GM23338 (cell line): ENCODE results near the gene MOCOS.

Experiments used
- CREB1 ChIP-seq: fragments of 250-450 bp; sonication (Bioruptor Pico); IDR thresholded peaks from 2 replicates; pipeline ENCODE4 v1.5.0; 2020; ENCODE audit warnings: low read depth, mild to moderate bottlenecking, moderate library complexity
- CTCF ChIP-seq, 2 experiments: fragments of 200-600 bp in 1 of 2; sonication (generic) in 1 of 2; conservative IDR thresholded peaks; 2 replicates each; pipeline versions ENCODE4 v1.5.1 to v1.6.1; 2016 to 2017; ENCODE audit warnings: antibody characterized with exemption in 2 of 2, low read depth in 2 of 2, mild to moderate bottlenecking in 2 of 2, moderate library complexity in 1 of 2
- ETS1 ChIP-seq: IDR thresholded peaks from 2 replicates; pipeline ENCODE4 v1.6.1; 2016; ENCODE audit warnings: antibody characterized with exemption
- EZH2 ChIP-seq: fragments of 200-600 bp; sonication (generic); IDR thresholded peaks from one replicate; pipeline ENCODE4 v1.8.0; 2017; ENCODE audit warnings: antibody characterized with exemption, mild to moderate bottlenecking, low read depth; ENCODE audit not compliant: unreplicated experiment
- EZH2phosphoT487 ChIP-seq: fragments of 200-600 bp; sonication (generic); IDR thresholded peaks from one replicate; pipeline ENCODE4 v1.8.1; 2018; ENCODE audit warnings: antibody characterized with exemption; ENCODE audit not compliant: unreplicated experiment
- POLR2AphosphoS5 ChIP-seq: IDR thresholded peaks from 2 replicates; pipeline ENCODE4 v1.6.1; 2016; ENCODE audit warnings: antibody characterized with exemption, low read depth
- REST ChIP-seq: IDR thresholded peaks from one replicate; pipeline ENCODE4 v1.6.1; 2018; ENCODE audit warnings: antibody characterized with exemption; ENCODE audit not compliant: unreplicated experiment
- STAT1 ChIP-seq: IDR thresholded peaks from one replicate; pipeline ENCODE4 v1.6.1; 2016; ENCODE audit warnings: antibody characterized with exemption; ENCODE audit not compliant: unreplicated experiment

GRCh38 chr18:36176711-36177110, 10.6 kb upstream of the MOCOS start:
- TF ChIP-seq CTCF (conservative IDR thresholded peaks at IDR 0.05; ENCODE audit: low read depth in 2 of 2) (no peak), EZH2phosphoT487 (no peak), REST (no peak), CREB1 (CRISPR knock-in tag) (no peak), EZH2 (no peak), ETS1 (no peak), POLR2AphosphoS5 (no peak), STAT1 (no peak)
